Kidney glomerular epithelial cell (primary cell): ENCODE results near the gene PEAR1.
A peak's percentile ranks its signal among the peaks of the same experiment; 100 is the strongest.

ENCODE experiments used
- DNase-seq: peaks from one replicate; lab custom pipeline; 2025; lab: John Stamatoyannopoulos, UW

The PEAR1 gene

GRCh38 chr1:156859523-156860112, 33.9 kb upstream of the PEAR1 start:
- DNase-seq = no peak

GRCh38 chr1:156860113-156860627, 33.3 kb upstream of the PEAR1 start:
- DNase-seq = peak; percentile 36

GRCh38 chr1:156860628-156861423, 32.7 kb upstream of the PEAR1 start, which contains the start of gene NTRK1:
NTRK1 (plus strand) TSS chr1:156860865; CDS start chr1:156860935, 70 bp downstream.
- DNase-seq = no peak

GRCh38 chr1:156862584-156862983, 30.9 kb upstream of the PEAR1 start:
- no peak for DNase-seq

- DNase-seq = no peak
These were observed 30.4 kb upstream of the PEAR1 start for GRCh38 chr1:156862997-156863599.

- DNase-seq = no peak
These were observed 29.9 kb upstream of the PEAR1 start for GRCh38 chr1:156863631-156864030.

GRCh38 chr1:156864796-156865195, 28.7 kb upstream of the PEAR1 start:
- DNase-seq = no peak

- DNase-seq = no peak
These were observed 28.3 kb upstream of the PEAR1 start for GRCh38 chr1:156865258-156865657.

- DNase-seq = no peak
These were observed 27.7 kb upstream of the PEAR1 start for GRCh38 chr1:156865865-156866248.

GRCh38 chr1:156866249-156866909, 27.1 kb upstream of the PEAR1 start:
- DNase-seq = no peak

GRCh38 chr1:156868341-156868740, 25.2 kb upstream of the PEAR1 start:
- no peak for DNase-seq

GRCh38 chr1:156869455-156869854, 24.1 kb upstream of the PEAR1 start:
- no peak for DNase-seq

- no peak for DNase-seq
These were observed 19.9 kb upstream of the PEAR1 start for GRCh38 chr1:156873659-156874058.

- no peak for DNase-seq
These were observed 19.4 kb upstream of the PEAR1 start for GRCh38 chr1:156874142-156874541.

- DNase-seq = no peak
These were observed 18.8 kb upstream of the PEAR1 start for GRCh38 chr1:156874572-156875340.

- no peak for DNase-seq
These were observed 18.2 kb upstream of the PEAR1 start for GRCh38 chr1:156875341-156875615.

GRCh38 chr1:156876281-156876680, 17.2 kb upstream of the PEAR1 start:
- no peak for DNase-seq

- DNase-seq = no peak
These were observed 15.9 kb upstream of the PEAR1 start for GRCh38 chr1:156877433-156878170.

GRCh38 chr1:156879876-156880275, 13.6 kb upstream of the PEAR1 start:
- DNase-seq = no peak

- no peak for DNase-seq
These were observed 13.0 kb upstream of the PEAR1 start for GRCh38 chr1:156880473-156880872.

GRCh38 chr1:156881101-156881500, 12.4 kb upstream of the PEAR1 start:
- DNase-seq = no peak
